ENCODE results near the gene CYB5R4. TPM values are rescaled to one million over a fixed set of nuclear protein-coding genes. Genes with fewer than 3 reads are reported as not detected.

The CYB5R4 gene
- total and polyA plus RNA-seq, 2 of the 13 experiments (the other 11 are each of a cell fraction or from before 2014, with no cell fraction given) = 5.3 to 26.1 TPM

DNA sequence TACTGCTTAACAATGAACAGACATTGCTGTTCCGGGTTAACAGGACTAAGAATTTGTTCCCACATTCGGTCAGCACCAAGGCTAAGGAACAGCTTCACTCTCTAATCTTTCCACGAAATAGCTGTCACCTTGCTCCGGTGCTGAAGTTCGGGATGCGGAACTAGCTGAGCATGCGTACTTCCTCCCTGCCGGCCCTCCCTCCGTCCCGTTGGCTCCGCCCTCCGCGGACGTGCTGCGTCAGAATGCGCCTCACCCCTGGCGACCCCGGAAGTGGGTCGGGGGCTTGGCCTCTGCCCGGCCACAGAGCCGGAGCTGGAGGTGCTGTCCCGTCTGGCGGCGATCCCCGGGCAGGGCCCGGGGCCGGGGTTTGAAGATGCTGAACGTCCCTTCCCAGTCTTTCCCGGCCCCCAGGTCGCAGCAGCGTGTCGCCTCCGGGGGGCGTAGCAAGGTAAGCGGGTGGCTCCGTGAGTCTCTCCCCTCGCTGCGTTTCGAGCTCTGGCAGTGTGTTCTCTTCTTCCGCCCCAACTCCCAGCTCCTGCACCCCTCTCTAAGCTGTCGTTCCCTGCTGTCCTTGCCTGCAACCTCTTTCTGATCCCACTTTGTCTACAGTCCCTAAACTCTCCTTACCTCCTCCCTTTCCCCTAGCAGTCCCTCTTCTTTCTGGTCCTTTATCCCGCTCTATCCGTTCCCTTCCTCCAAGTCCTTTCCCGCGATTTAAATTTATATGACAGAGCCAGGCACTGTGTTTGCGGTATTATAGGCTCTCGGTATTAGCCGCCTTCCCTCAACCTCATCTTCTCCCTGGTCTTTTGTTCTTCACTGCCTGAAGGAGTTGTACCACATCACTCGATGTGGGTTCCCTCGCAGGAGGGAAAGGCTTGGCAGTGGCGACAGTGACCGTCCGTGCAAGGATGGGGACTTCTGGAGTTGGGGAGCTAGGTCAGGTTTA is at the start of gene CYB5R4 (continued):
- no peak for TF ChIP-seq ZNF576 (CRISPR knock-in tag; IDR thresholded peaks at IDR 0.05)
- TF ChIP-seq, protein P1, sequence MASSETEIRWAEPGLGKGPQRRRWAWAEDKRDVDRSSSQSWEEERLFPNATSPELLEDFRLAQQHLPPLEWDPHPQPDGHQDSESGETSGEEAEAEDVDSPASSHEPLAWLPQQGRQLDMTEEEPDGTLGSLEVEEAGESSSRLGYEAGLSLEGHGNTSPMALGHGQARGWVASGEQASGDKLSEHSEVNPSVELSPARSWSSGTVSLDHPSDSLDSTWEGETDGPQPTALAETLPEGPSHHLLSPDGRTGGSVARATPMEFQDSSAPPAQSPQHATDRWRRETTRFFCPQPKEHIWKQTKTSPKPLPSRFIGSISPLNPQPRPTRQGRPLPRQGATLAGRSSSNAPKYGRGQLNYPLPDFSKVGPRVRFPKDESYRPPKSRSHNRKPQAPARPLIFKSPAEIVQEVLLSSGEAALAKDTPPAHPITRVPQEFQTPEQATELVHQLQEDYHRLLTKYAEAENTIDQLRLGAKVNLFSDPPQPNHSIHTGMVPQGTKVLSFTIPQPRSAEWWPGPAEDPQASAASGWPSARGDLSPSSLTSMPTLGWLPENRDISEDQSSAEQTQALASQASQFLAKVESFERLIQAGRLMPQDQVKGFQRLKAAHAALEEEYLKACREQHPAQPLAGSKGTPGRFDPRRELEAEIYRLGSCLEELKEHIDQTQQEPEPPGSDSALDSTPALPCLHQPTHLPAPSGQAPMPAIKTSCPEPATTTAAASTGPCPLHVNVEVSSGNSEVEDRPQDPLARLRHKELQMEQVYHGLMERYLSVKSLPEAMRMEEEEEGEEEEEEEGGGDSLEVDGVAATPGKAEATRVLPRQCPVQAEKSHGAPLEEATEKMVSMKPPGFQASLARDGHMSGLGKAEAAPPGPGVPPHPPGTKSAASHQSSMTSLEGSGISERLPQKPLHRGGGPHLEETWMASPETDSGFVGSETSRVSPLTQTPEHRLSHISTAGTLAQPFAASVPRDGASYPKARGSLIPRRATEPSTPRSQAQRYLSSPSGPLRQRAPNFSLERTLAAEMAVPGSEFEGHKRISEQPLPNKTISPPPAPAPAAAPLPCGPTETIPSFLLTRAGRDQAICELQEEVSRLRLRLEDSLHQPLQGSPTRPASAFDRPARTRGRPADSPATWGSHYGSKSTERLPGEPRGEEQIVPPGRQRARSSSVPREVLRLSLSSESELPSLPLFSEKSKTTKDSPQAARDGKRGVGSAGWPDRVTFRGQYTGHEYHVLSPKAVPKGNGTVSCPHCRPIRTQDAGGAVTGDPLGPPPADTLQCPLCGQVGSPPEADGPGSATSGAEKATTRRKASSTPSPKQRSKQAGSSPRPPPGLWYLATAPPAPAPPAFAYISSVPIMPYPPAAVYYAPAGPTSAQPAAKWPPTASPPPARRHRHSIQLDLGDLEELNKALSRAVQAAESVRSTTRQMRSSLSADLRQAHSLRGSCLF (CRISPR knock-in tag; IDR thresholded peaks at IDR 0.05; ENCODE audit: borderline replicate concordance) = peak; percentile 92; the same call in 1 of the 2 replicates
- TF ChIP-seq ZNF780A (CRISPR knock-in tag; IDR thresholded peaks at IDR 0.05) = no peak
- TF ChIP-seq NKX3-1 (CRISPR knock-in tag; IDR thresholded peaks at IDR 0.05) = peak; percentile 98
- peak; percentile 82 for TF ChIP-seq ZNF333 (CRISPR knock-in tag; IDR thresholded peaks at IDR 0.05; ENCODE audit: borderline replicate concordance)
- peak; percentile 73 for TF ChIP-seq ONECUT2 (CRISPR knock-in tag; IDR thresholded peaks at IDR 0.05)
- TF ChIP-seq ZNF501 (CRISPR knock-in tag; IDR thresholded peaks at IDR 0.05) = peak; percentile 96
- TF ChIP-seq CSRNP2 (CRISPR knock-in tag; conservative IDR thresholded peaks at IDR 0.05; ENCODE audit: low read depth) = no peak
- peak; percentile 96 for TF ChIP-seq HOXD1 (CRISPR knock-in tag; IDR thresholded peaks at IDR 0.05)
- TF ChIP-seq, protein P2, sequence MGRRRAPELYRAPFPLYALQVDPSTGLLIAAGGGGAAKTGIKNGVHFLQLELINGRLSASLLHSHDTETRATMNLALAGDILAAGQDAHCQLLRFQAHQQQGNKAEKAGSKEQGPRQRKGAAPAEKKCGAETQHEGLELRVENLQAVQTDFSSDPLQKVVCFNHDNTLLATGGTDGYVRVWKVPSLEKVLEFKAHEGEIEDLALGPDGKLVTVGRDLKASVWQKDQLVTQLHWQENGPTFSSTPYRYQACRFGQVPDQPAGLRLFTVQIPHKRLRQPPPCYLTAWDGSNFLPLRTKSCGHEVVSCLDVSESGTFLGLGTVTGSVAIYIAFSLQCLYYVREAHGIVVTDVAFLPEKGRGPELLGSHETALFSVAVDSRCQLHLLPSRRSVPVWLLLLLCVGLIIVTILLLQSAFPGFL (CRISPR knock-in tag; IDR thresholded peaks at IDR 0.05) = peak; percentile 97
- TF ChIP-seq NFE2 (CRISPR knock-in tag; IDR thresholded peaks at IDR 0.05) = peak; percentile 80
- peak; percentile 60 for TF ChIP-seq NR2F6 (IDR thresholded peaks at IDR 0.05)
- peak; percentile 86 for TF ChIP-seq NR2F6 (CRISPR knock-in tag; IDR thresholded peaks at IDR 0.05)
- TF ChIP-seq ZNF441 (CRISPR knock-in tag; IDR thresholded peaks at IDR 0.05; ENCODE audit: borderline replicate concordance) = peak; percentile 93
- peak; percentile 73 for TF ChIP-seq ZNF503 (CRISPR knock-in tag; IDR thresholded peaks at IDR 0.05)
- TF ChIP-seq NFE2L1 (CRISPR knock-in tag; IDR thresholded peaks at IDR 0.05; ENCODE audit: borderline replicate concordance) = 0 out of 2 replicates have a peak, but pooled peaks have one; percentile 60
- peak; percentile 99; the same call in 1 of the 2 replicates for TF ChIP-seq SP140L (CRISPR knock-in tag; IDR thresholded peaks at IDR 0.05; ENCODE audit: borderline replicate concordance)
- peak; percentile 35; the same call in 1 of the 2 replicates for TF ChIP-seq RBAK (CRISPR knock-in tag; IDR thresholded peaks at IDR 0.05)

Data from HepG2 (cell line).